ENCODE measurements around the gene CCDC190. TPM values are rescaled to one million over a fixed set of nuclear protein-coding genes. Genes with fewer than 3 reads are reported as not detected.

The CCDC190 gene
- total and polyA plus RNA-seq, 2 of the 8 experiments (the other 6 are each of a cell fraction or from before 2014, with no cell fraction given) = not detected

DNA sequence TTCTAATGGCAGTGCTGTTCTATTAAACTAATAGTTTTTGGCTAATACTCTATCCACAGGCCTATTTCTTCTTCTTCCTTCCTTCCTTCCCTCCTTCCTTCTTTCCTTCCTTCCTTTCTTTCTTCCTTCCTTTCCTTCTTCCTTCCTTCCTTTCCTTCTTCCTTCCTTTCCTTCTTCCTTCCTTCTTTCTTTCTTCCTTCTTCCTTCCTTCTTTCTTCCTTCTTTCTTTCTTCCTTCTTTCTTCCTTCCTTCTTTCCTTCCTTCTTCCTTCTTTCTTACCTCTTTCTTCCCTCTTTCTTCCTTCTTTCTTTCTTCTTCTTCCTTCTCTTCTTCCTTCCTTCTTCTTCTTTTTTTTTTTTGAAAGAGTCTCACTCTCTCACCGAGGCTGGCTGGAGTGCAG, 31.7 kb downstream of the CCDC190 start:
- Histone ChIP-seq H4K91ac (replicated peaks; ENCODE audit: insufficient read length, low read length) (no peak overlapping the region), H3K18ac (ENCODE audit: extremely low read depth, low read length) (no peak overlapping the region), H3K27ac (ENCODE audit: low read depth, low read length) (no peak overlapping the region), H3K79me2 (ENCODE audit: control insufficient read depth in 1 of 2, insufficient read depth in 2 of 2, low read length in 2 of 2) (no peaks in the 10 kb centered on the region), H3K14ac (ENCODE audit: insufficient read length) (no peak overlapping the region), H3K4ac (replicated peaks; ENCODE audit: insufficient read length, low read depth, low read length) (no peak overlapping the region), H3K27me3 (replicated peaks in 1 of 4; ENCODE audit: control insufficient read depth in 3 of 4, extremely low read depth in 1 of 4, insufficient read depth in 3 of 4, low read length in 3 of 4) (no peaks in the 10 kb centered on the region), H3K56ac (replicated peaks; ENCODE audit: insufficient read length, low read depth, low read length) (no peak overlapping the region), H2AFZ (ENCODE audit: low read length) (no peak overlapping the region), H2BK120ac (replicated peaks; ENCODE audit: low read depth, low read length) (no peak overlapping the region), H2AK5ac (ENCODE audit: low read depth, low read length) (no peak overlapping the region), H2BK5ac (ENCODE audit: low read depth, low read length) (no peak overlapping the region), H3K23ac (ENCODE audit: insufficient read length) (no peak overlapping the region), H3K4me2 (ENCODE audit: insufficient read depth in 1 of 2, low read depth in 2 of 2, low read length in 2 of 2) (no peak overlapping the region), H3K4me3 (ENCODE audit: extremely low read depth in 1 of 4, insufficient read depth in 2 of 4, low read depth in 3 of 4, low read length in 4 of 4) (no peak overlapping the region), H3K79me1 (ENCODE audit: low read depth, low read length) (no peaks in the 10 kb centered on the region), H2BK12ac (ENCODE audit: low read depth, low read length) (no peak overlapping the region), H4K5ac (ENCODE audit: insufficient read length, low read depth, low read length) (no peak overlapping the region), H3K36me3 (ENCODE audit: control insufficient read depth in 2 of 4, insufficient read depth in 4 of 4, low read length in 3 of 4) (no peaks in the 10 kb centered on the region), H2BK15ac (ENCODE audit: low read length) (no peak overlapping the region), H3K9me3 (ENCODE audit: insufficient read depth in 2 of 2, low read depth in 1 of 2, low read length in 1 of 2) (no peaks in the 10 kb centered on the region), H4K20me1 (replicated peaks in 1 of 2; ENCODE audit: control insufficient read depth in 1 of 2, insufficient read depth in 2 of 2, low read length in 2 of 2) (no peaks in the 10 kb centered on the region), H3K4me1 (replicated peaks in 1 of 4; ENCODE audit: control insufficient read depth in 3 of 4, insufficient read depth in 4 of 4, low read length in 3 of 4) (0 out of 7 replicates have a peak, but pooled peaks cover 0 to 2% (median 0%) of the 10 kb centered on the region in 4 experiments), H3K23me2 (ENCODE audit: low read depth, low read length) (peaks cover 2% of the 10 kb centered on the region; the same call in 1 of the 2 replicates), H2BK20ac (ENCODE audit: low read length) (no peak overlapping the region), H3K9ac (replicated peaks in 1 of 4; ENCODE audit: extremely low read depth in 1 of 4, low read depth in 3 of 4, low read length in 3 of 4) (no peak overlapping the region), H4K8ac (ENCODE audit: extremely low read depth, insufficient read depth, low read length) (no peak overlapping the region)
- FAIRE-seq (no peak), DNase-seq (ENCODE audit: low read depth in 1 of 2, low spot score in 2 of 2) (no peak)
- ChIA-PET CTCF (ENCODE audit: partially characterized antibody) (interaction anchor here (0.6 to 0.8 kb wide), 2 partner anchors 25 to 29 kb away, joined by 3 to 4 read pairs; no protein-coding TSS in a partner anchor), POLR2A (ENCODE audit: partially characterized antibody) (no interaction called here)
- WGBS, 2 experiments (ENCODE audit: extremely low coverage in 1 of 2, insufficient coverage in 1 of 2, insufficient read length in 1 of 2, insufficient replicate concordance in 2 of 2, low coverage in 1 of 2, low lambda C conversion rate in 2 of 2, missing lambda C conversion rate in 1 of 2) = no CpG with 5 or more reads among the region's 1 CpG
- TF ChIP-seq GTF2F1 (IDR thresholded peaks at IDR 0.05; ENCODE audit: borderline replicate concordance, low read depth, low read length) = no peak
- TF ChIP-seq CHD1 (IDR thresholded peaks at IDR 0.05; ENCODE audit: low read depth, low read length) = no peak
- TF ChIP-seq SAP30 (IDR thresholded peaks at IDR 0.05; ENCODE audit: insufficient read depth, insufficient replicate concordance, low read length) = no peak
- no peak for TF ChIP-seq TBP (IDR thresholded peaks at IDR 0.05; ENCODE audit: low read depth, low read length)
- TF ChIP-seq POLR2AphosphoS5 (IDR thresholded peaks at IDR 0.05; ENCODE audit: low read depth, low read length) = no peak
